Activated CD4-positive, alpha-beta T cell treated with anti-CD3 and anti-CD28 coated beads, Interleukin-10, Interleukin-2, amounts not matched to agents 100 ng/mL and 50 ng/mL, durations not matched to agents 16 hours and 8 hours (primary cell): ENCODE measurements around the gene HOXC5.
"Not testable (repeated sequence)": the region's sequence is repeated elsewhere in the genome, so short reads cannot be mapped to it uniquely, and the experiment has no call there.

ENCODE experiments used
- DNase-seq: peaks from one replicate; pipeline ENCODE4 v3.0.0-alpha.2; 2020

The HOXC5 gene

DNA sequence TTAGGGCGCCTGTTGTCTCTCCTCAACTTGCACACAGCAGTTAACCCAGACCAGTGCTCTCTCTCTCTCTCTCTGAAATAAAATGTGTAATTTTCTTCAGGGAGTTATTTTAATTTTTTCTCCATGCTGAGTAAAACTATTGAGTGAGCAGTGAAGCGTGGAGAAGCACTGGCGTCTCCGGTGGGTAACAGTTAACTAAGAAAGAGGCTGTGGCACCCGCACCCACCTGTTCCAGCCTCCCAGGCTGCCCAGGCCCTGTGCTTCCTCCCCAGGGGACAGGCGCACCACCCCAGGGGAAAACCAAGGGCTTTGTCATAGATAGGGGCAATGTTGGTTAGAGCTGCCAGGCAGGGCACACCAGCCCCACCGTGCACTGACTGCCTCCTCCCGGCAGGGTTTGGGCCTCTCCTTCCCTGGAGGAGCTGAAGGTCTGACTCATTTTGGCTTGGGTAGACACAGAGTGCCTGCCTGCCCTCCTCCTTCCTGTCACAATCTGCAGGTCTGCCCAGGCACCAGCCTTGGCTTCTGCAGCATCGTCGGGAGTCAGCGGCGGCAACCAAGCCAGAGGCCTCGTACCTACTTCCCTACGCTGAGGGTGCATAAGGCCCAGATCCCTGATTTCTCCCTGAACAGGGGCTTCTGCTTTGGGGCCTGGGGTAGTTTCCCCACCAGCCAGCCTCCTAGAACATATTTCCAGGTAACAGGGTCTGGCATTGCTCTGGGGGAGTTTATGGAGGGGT, 3.9 kb downstream of the HOXC5 start:
- no peak for DNase-seq

- no peak for DNase-seq
These were observed 4.8 kb downstream of the HOXC5 start for GRCh38 chr12:54037360-54038283.

GRCh38 chr12:54038284-54038870, 5.5 kb downstream of the HOXC5 start:
- DNase-seq: no peak

DNA sequence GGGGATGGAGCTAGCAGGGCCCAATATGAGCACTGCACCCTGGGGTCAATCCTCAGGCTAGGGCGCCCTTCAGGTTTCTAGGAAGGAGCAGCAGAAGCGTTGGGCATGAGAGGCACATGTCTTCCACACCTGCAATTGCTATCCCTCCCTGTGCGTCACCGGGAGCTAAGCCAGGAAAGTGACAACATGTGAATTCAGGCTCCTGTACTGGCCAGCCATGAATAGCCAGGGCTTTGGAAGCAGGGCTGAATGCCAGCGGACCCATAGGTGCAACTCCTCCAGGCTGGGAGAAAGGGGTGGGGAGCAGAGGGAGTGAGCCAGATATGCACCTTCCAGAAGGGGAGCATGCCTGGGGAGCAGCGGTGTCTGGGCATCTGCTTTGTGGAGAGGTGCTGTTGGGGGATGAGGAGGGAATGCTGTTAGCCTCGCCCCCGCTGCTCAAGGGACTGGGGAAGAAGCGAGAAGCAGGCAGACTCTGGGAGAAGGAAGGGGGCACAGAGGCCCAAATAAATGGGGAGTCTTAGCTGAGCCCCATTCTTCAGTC, 6.1 kb downstream of the HOXC5 start:
- DNase-seq: no peak

DNA sequence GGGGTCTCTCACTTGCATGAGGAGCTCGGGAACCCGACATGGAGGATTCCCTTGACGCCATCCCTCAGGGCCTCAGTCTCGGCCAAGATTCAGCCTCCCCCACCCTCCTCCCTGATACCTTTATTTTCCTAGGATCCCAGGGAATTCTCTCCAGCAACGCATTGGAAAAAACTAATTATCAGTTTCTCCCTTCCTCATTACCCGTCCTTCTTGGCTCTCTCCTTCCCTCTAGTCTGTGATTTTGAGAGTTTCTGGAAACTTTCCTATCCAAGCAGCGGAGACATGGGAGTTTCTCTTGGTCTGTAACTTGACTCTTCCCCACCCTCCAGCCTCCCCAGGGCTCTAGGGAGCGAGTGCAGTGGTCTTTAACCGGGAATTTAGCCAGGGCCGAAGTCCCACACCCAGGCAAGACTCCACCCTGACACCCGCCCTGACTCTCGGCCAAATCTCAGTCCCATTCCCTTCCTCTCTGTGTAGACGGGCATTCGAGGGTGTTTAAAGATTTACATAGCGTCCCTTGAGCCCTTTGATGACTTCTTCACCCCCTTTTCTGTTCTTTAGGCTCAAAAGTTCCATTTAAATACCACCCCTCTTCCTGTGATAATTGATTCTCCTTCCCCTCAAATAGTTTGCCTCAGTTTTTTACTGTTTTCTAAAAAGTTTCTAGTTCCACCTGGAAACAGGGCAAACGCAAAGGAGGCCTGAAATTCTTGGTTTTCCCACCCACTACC, 6.7 kb downstream of the HOXC5 start:
- DNase-seq: no peak

GRCh38 chr12:54040148-54040494, 7.3 kb downstream of the HOXC5 start:
- DNase-seq: no peak

DNA sequence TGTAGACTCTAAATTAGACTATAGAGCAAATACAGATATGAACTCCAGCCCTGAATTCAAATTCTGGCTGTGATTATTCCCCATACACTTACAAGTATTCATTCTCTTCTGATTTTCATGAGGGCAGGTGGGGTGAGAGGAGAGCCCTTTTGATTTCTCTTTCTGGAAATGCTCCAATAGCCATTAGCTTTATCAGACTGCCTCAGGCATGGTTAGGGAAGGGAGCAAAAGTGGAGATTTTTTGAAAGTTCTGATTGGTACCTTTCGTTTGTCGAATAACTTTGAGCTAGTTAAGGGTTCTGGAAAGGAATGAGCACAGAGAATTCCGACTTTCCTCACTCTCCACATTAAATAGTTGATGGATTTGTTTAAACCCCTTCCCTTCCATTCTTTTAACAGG, 7.8 kb downstream of the HOXC5 start:
- DNase-seq: no peak

GRCh38 chr12:54041097-54041690, 8.3 kb downstream of the HOXC5 start:
- no peak for DNase-seq

GRCh38 chr12:54042033-54042432, 9.2 kb downstream of the HOXC5 start:
- not testable (repeated sequence) for DNase-seq

DNA sequence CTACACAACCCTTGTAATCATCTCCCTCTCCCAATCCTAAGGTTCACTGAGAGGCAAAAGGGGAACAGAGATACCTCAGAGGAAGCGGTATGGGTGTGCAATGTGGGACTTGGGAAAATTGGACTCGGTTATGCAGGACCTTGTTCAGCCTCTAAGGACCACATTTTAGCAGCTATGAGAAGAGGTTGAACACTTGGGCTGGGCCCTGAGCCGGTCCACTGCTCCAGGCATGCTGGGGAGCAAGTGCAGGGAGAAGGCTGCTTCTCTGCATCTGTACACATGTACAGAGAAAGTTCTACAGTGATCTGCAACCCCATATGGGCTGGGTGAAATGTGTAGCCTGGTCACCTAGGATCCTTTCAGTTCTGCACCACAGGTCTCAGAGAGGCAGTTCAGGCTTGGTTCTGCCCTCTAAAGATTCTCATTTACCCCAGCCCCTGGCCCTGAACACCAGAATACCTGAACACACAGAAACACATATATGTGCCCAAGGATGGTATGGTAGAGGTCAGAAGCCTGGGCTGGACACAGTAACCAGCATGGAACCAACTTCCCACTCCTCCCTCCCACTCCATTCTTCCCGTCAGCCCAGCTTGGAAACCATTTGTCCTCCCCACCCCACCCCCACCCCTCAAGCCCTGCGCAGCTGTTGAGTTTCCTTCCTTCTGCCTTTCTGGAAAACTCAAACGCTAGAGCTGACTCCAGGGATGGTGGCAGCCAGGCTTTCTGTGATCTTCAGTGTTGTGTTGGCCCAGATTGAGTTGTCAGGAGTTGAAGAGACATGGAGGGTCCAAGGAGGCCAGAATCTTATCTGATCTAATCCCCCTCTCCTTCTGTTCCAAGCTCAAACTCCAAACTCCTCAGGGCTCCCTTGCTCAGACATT, 10.4 kb downstream of the HOXC5 start:
- DNase-seq: no peak

GRCh38 chr12:54044425-54045103, 11.7 kb downstream of the HOXC5 start:
- DNase-seq: no peak

DNA sequence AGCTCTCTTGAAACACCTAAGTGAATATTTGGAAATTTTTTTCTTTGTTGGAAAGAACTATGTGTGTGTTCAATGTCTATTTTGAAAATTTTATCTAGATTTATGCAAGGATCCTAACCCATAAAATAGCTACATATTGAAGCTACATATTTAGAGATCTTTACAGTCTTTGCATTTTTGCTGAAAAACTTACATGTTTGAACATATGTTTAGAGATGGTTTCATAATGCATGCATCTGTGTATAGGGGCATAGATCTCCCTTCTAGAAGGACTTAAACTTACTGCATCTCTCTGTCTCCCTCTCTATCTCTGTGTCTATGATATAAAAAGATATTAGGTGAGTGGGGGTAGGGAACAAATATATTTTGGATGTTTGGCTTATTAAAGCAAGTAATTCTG, 12.6 kb downstream of the HOXC5 start:
- no peak for DNase-seq

DNA sequence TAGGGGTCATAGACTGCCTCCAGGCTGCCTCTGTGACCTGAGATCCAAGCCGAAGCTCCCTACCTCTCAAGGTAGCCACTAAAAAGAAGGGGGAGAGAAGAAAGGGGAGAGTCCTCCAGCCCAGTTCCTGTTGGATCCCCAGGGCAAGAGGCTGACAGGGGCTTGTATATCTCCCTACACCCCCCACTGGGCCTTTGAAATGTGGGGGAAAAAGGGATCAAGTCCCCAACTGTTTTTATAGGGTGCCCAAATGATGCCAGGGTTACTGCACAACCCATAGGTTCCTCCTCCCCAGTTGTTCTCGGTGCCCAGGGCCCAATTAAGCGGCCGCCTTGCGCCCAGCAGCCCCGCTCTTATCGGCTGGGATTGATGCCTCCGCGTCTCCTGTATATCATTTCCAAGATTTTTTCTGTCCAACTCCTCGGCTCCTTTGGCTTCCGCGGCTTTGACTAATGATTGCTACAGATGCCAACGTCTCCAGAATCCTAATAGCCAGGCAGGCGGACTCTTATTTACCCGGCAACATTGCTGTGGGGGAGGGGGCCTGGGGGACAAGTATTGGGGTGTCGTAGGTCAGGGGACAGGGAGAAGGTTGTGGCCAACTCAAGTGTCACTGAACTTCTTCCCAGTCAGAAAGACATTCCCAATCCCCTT, 13.1 kb downstream of the HOXC5 start:
- no peak for DNase-seq

DNA sequence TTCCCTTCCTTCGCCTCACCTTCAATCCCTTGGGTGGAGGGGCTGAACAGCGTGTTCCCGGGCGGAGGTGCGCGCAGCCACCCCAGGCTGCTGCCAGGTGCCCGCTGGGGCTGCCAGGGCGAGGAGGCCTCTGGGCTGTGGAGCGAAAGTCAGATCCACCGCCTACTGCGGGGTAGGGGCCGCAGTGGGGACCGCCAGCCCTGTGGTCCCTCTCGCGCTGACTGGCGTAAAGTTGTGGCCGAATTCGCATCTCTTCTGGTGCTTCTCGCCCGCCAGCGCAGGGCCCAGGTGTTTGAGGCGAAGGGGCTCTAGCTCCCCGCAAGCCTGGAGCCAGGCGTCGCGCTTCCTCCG, 13.9 kb downstream of the HOXC5 start:
- no peak for DNase-seq

DNA sequence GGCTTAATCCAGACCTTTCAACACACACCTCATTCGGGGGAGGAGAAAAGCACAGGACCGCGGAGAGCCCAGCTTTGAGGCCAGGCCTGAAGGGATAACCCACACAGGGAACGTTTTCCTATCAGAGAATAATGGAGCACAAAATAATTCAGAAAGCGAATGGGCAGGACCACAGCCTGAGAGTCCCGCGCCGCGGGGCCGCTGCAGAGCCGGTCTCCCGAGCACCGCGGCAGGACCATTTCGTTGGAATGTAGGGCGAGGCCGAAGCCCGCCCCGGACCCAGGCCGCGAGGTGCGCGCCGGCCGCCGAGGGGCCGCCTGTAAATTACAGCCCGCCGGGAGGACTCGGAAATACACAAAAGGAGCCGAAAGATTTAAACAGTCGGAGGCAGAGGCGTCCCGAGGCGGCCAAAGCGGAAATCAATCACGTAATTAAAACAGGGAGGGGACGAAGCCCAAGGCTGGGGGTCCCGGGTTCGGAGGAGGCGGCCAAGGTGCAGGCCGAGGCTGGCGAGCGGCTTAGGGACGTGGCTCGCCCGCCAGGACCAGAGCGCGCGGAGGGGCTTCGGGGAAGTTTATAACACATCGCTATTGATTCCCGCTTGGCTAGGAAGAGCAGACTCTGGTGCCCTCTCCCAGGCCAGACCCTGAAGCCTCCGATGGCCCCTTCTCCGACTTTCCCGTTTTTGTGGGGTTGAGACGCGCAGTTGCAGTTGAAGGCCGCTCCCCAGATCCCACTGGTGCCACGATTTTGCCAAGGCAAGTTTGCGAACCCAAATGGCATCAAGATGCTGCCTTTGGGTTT, 14.5 kb downstream of the HOXC5 start:
- no peak for DNase-seq

DNA sequence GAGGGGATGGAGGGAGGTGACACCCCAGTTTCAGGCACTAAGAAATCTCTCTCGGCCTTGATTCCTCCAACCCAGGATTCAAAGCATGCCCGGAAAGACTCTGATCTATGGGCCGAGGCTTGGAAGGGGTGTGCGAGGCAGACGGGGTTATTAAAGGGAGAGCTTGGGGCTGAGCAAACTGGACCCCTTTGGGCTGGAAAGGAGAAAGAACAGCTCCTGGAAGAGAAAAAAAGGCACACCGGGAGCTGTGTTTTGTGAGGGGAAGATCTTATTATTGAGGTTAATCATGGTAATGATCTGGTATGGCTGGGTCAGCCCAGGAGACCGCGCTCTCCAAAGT, 15.1 kb downstream of the HOXC5 start:
- DNase-seq: no peak

DNA sequence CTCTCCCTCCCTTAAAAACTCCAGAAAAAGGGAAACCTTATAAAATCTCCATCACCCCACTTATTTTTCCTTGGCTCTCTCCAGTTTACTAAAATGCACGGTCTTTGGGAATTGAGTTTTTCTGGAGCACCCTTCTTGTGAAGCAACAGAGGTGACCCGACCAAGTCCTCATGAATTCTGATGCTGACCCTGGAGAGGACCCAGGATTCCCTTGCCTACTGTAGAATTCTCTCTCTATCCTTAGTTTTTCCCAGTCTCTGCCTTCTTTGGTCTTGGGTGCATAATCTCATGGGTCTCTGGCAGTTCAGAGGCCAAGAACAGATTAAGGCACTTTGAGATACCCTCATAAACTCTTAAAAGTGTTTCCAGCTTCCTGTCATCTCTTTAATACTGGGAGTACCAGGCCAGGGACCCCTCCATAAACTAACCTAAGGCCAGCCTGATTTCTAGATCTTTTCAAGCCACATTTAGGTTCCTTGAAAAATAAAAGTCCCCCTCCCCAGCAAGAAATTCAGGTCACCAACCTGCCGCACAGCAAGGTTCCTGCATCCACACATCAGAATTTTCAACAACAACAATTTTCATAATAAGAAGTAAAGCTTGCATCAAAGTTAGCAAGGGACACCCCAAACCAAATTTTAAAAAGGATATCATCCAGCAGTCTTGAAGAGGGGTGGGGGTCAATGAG, 15.7 kb downstream of the HOXC5 start:
- no peak for DNase-seq

- DNase-seq: no peak
These were observed 16.3 kb downstream of the HOXC5 start for GRCh38 chr12:54049108-54049507.

GRCh38 chr12:54050482-54050810, 17.6 kb downstream of the HOXC5 start:
- DNase-seq: no peak
